ENCODE results near the gene RNF183. TPM values are rescaled to one million over a fixed set of nuclear protein-coding genes. Genes with fewer than 3 reads are reported as not detected.

The RNF183 gene
- total RNA-seq, 3 donors from 2014 or later, result 0.37 TPM; not detected in 2

GRCh38 chr9:113337714-113338113 lies 34.5 kb upstream of the RNF183 start:
- H3K36me3 Mint-ChIP-seq (ENCODE audit: insufficient read depth), result no peaks in the 10 kb centered on the region
- DNase-seq (no peak), ATAC-seq (no peak)
- no peaks in the 10 kb centered on the region for H3K27me3 Mint-ChIP-seq (ENCODE audit: low read depth)
- peaks cover 20% of the 10 kb centered on the region for H3K4me1 Mint-ChIP-seq (ENCODE audit: low read depth)
- no peaks in the 10 kb centered on the region for H3K9me3 Mint-ChIP-seq
- H3K4me3 Mint-ChIP-seq, result no peak overlapping the region

DNA sequence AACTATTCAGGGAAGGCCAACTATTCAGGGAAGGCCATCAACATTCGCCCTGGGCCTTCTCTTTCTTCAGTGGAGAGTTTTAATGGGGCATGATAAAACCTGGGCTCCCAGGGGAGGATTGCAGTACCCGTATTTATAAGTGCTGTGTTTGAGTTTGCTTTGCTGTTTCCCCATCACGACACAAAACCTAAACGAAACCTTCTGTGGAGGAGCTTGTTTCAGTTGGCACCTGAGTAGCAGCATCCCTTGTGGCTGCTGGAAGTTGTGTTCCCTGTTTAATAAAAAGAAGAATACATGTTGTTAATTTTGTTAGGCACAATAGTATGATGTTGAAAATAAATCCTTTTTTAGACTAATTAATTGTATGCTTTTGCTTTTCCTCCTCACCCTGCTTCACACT lies 28.6 kb upstream of the RNF183 start:
- no peaks in the 10 kb centered on the region for H3K36me3 Mint-ChIP-seq (ENCODE audit: insufficient read depth)

DNA sequence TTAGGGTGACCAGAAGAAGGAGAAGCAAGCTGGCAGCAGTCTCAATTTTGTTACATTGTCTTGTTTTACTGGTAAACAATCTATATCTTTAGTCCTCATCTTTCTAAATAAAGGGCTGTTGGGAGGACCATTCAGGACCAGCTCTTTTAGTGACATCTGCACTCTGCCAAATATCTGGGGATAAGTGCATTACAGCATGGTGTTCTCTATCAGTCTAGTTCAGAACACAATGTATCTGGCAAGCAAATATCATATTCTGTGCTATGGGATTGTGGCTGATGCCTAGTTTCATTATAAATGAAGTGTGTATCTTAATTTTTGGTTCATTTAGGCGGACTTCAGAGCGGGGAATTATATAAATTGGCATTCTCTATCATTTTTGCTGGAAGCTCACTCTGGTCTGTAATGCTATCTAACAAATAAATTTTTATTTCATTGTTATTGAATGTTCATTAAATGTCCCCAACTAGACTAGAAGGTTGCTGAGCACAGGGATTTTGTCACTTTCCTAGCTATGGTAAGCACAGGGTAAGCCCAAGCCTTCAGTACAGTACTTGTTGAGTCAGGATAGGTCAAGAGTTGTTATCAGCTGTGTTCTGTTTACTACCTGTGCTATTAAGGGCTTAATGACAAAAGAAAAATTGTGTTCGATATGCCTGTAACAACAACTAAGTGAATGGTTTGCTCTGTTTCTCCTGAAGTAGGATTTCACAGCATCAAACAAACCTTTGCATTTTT lies 25.0 kb upstream of the RNF183 start:
- Mint-ChIP-seq H3K9me3 (no peaks in the 10 kb centered on the region), H3K4me3 (no peak overlapping the region), H3K4me1 (ENCODE audit: low read depth) (no peaks in the 10 kb centered on the region), H3K36me3 (ENCODE audit: insufficient read depth) (no peaks in the 10 kb centered on the region), H3K27me3 (ENCODE audit: low read depth) (no peaks in the 10 kb centered on the region)
- no peak for ATAC-seq
- no peak for DNase-seq

More for the DNA sequence above, 28.6 kb upstream of the RNF183 start:
- no peaks in the 10 kb centered on the region for H3K9me3 Mint-ChIP-seq
- ATAC-seq (no peak), DNase-seq (no peak)
- no peak overlapping the region for H3K4me3 Mint-ChIP-seq
- no peaks in the 10 kb centered on the region for H3K4me1 Mint-ChIP-seq (ENCODE audit: low read depth)
- no peaks in the 10 kb centered on the region for H3K27me3 Mint-ChIP-seq (ENCODE audit: low read depth)

DNA sequence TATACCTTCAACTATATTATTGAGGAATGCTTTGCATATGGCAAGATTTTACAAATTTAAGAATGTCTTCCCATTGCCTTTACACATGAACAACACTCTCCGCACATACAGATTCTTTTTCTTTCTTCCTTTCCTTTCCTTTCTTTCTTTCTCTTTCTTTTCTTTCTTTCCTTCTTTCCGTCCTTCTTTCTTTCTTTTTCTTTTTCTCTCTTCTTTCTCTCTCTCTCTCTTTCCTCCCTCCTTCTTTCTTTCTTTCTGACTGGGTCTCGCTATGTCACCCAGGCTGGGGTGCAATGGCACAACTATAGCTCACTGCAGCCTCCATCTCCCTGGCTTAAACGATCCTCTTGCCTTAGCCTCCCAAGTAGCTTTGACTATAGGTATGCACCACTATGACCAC lies 23.1 kb upstream of the RNF183 start:
- DNase-seq (no peak), ATAC-seq (no peak)
- Mint-ChIP-seq H3K36me3 (ENCODE audit: insufficient read depth) (no peaks in the 10 kb centered on the region), H3K4me3 (no peak overlapping the region), H3K4me1 (ENCODE audit: low read depth) (no peaks in the 10 kb centered on the region), H3K27me3 (ENCODE audit: low read depth) (no peaks in the 10 kb centered on the region), H3K9me3 (no peaks in the 10 kb centered on the region)

- Mint-ChIP-seq H3K4me3 (no peak overlapping the region), H3K9me3 (no peaks in the 10 kb centered on the region), H3K4me1 (ENCODE audit: low read depth) (no peaks in the 10 kb centered on the region), H3K36me3 (ENCODE audit: insufficient read depth) (no peaks in the 10 kb centered on the region), H3K27me3 (ENCODE audit: low read depth) (no peaks in the 10 kb centered on the region)
- DNase-seq (no peak), ATAC-seq (no peak)
Observed at GRCh38 chr9:113322671-113323070, 19.5 kb upstream of the RNF183 start.

GRCh38 chr9:113320051-113320450 lies 16.9 kb upstream of the RNF183 start:
- Mint-ChIP-seq H3K9me3 (no peaks in the 10 kb centered on the region), H3K4me1 (ENCODE audit: low read depth) (no peaks in the 10 kb centered on the region), H3K36me3 (ENCODE audit: insufficient read depth) (no peaks in the 10 kb centered on the region), H3K4me3 (no peak overlapping the region), H3K27me3 (ENCODE audit: low read depth) (peaks cover 7% of the 10 kb centered on the region)
- no peak for ATAC-seq
- no peak for DNase-seq

- H3K36me3 Mint-ChIP-seq (ENCODE audit: insufficient read depth), result no peaks in the 10 kb centered on the region
- peaks cover 9% of the 10 kb centered on the region for H3K27me3 Mint-ChIP-seq (ENCODE audit: low read depth)
- H3K9me3 Mint-ChIP-seq, result no peaks in the 10 kb centered on the region
- H3K4me3 Mint-ChIP-seq, result no peak overlapping the region
- ATAC-seq (no peak), DNase-seq (no peak)
- no peaks in the 10 kb centered on the region for H3K4me1 Mint-ChIP-seq (ENCODE audit: low read depth)
Observed at GRCh38 chr9:113319054-113319453, 15.9 kb upstream of the RNF183 start.

- no peaks in the 10 kb centered on the region for H3K9me3 Mint-ChIP-seq
- ATAC-seq (no peak), DNase-seq (no peak)
- no peaks in the 10 kb centered on the region for H3K4me1 Mint-ChIP-seq (ENCODE audit: low read depth)
- peaks cover 9% of the 10 kb centered on the region for H3K27me3 Mint-ChIP-seq (ENCODE audit: low read depth)
- no peak overlapping the region for H3K4me3 Mint-ChIP-seq
- no peaks in the 10 kb centered on the region for H3K36me3 Mint-ChIP-seq (ENCODE audit: insufficient read depth)
Observed at GRCh38 chr9:113317777-113318176, 14.6 kb upstream of the RNF183 start.

- DNase-seq, result no peak
- Mint-ChIP-seq H3K4me3 (no peak overlapping the region), H3K36me3 (ENCODE audit: insufficient read depth) (no peaks in the 10 kb centered on the region), H3K9me3 (no peaks in the 10 kb centered on the region), H3K4me1 (ENCODE audit: low read depth) (no peaks in the 10 kb centered on the region), H3K27me3 (ENCODE audit: low read depth) (peaks cover 9% of the 10 kb centered on the region)
- no peak for ATAC-seq
Observed at GRCh38 chr9:113316030-113316429, 12.9 kb upstream of the RNF183 start.

DNA sequence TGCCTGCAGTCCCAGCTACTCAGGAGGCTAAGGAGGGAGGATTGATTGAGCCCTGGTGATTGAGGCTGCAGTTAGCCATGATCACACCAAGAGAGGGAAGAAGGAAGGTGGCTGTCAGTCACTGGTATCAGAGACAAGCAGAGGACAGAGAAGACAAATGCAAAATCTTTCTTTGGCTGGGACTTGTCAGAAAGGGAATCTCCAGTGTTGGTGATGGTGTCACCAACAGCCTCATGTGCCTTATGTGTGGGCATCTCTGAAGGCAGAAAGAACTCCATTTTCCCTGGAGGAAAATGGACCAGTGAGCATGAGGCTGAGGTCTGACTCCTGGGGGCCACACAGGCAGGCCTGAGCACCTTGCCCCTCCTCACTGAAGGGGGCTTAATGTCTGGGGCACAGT lies 12.1 kb upstream of the RNF183 start:
- Mint-ChIP-seq H3K4me3 (no peak overlapping the region), H3K36me3 (ENCODE audit: insufficient read depth) (no peaks in the 10 kb centered on the region), H3K27me3 (ENCODE audit: low read depth) (peaks cover 9% of the 10 kb centered on the region), H3K9me3 (no peaks in the 10 kb centered on the region), H3K4me1 (ENCODE audit: low read depth) (no peaks in the 10 kb centered on the region)
- no peak for ATAC-seq
- no peak for DNase-seq

DNA sequence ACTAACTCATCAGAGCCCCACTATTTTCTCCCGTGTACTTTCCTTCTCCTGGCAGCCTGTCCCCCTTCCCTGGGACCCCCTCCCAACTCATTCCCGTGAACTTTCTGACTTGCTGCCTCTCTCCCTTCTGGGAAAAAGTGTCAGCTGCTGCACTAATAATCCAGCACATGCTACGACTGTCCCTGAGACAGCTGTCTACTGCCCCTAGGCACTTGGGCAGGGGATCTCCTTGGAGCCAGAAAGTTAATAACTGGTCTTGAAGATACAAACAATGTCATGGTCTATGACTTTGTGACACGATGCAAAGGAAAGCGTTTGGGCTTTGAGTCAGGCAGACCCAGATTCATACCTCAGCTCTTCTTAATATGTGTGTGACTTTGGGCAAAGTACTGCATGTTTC lies 10.1 kb upstream of the RNF183 start:
- DNase-seq (no peak), ATAC-seq (no peak)
- H3K36me3 Mint-ChIP-seq (ENCODE audit: insufficient read depth), result no peaks in the 10 kb centered on the region
- H3K27me3 Mint-ChIP-seq (ENCODE audit: low read depth), result peaks cover 9% of the 10 kb centered on the region
- H3K9me3 Mint-ChIP-seq, result no peaks in the 10 kb centered on the region
- H3K4me3 Mint-ChIP-seq, result no peak overlapping the region
- no peaks in the 10 kb centered on the region for H3K4me1 Mint-ChIP-seq (ENCODE audit: low read depth)

- H3K36me3 Mint-ChIP-seq (ENCODE audit: insufficient read depth), result no peaks in the 10 kb centered on the region
- H3K9me3 Mint-ChIP-seq, result no peaks in the 10 kb centered on the region
- H3K27me3 Mint-ChIP-seq (ENCODE audit: low read depth), result peaks cover 7% of the 10 kb centered on the region
- ATAC-seq (no peak), DNase-seq (no peak)
- no peaks in the 10 kb centered on the region for H3K4me1 Mint-ChIP-seq (ENCODE audit: low read depth)
- no peak overlapping the region for H3K4me3 Mint-ChIP-seq
Observed at GRCh38 chr9:113311961-113312360, 8.8 kb upstream of the RNF183 start.

GRCh38 chr9:113310538-113310937 lies 7.4 kb upstream of the RNF183 start:
- no peak for ATAC-seq
- no peak for DNase-seq
- H3K4me1 Mint-ChIP-seq (ENCODE audit: low read depth), result no peaks in the 10 kb centered on the region
- no peaks in the 10 kb centered on the region for H3K36me3 Mint-ChIP-seq (ENCODE audit: insufficient read depth)
- no peak overlapping the region for H3K4me3 Mint-ChIP-seq
- peaks cover 3% of the 10 kb centered on the region for H3K27me3 Mint-ChIP-seq (ENCODE audit: low read depth)
- H3K9me3 Mint-ChIP-seq, result no peaks in the 10 kb centered on the region

- H3K4me1 Mint-ChIP-seq (ENCODE audit: low read depth), result no peaks in the 10 kb centered on the region
- H3K9me3 Mint-ChIP-seq, result no peaks in the 10 kb centered on the region
- peaks cover 3% of the 10 kb centered on the region for H3K27me3 Mint-ChIP-seq (ENCODE audit: low read depth)
- no peak overlapping the region for H3K4me3 Mint-ChIP-seq
- DNase-seq (no peak), ATAC-seq (no peak)
- H3K36me3 Mint-ChIP-seq (ENCODE audit: insufficient read depth), result no peaks in the 10 kb centered on the region
Observed at GRCh38 chr9:113309204-113309813, 6.1 kb upstream of the RNF183 start.

DNA sequence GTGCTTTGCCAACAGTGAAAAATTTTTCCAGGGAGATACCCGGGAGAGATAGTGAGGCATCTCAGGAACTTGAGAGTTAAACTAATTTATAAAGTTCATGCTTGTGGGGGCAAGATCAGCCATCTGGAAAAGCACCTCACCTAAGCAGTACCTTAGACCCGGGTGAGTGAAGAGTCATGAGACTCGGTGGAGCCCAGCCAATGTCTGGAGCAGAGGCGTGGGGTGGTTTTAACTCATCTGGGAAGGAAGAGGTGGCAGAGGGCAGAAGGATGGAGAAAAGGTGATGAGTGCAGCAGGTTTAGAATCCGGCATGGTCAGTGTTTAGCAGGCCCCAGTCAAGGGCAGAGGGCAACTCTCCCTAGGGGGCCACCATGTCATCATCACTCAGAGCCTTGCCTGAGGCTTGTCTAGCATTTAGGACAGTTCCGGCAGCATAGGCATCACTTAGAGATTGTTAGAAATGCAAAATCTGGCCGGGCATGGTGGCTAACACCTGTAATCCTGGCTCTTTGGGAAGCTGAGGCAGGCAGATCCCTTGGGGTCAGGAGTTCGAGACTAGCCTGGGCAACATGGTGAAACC lies 4.3 kb upstream of the RNF183 start:
- Mint-ChIP-seq H3K27me3 (ENCODE audit: low read depth) (peaks cover 11% of the 10 kb centered on the region), H3K4me1 (ENCODE audit: low read depth) (no peaks in the 10 kb centered on the region), H3K36me3 (ENCODE audit: insufficient read depth) (no peaks in the 10 kb centered on the region), H3K9me3 (no peaks in the 10 kb centered on the region), H3K4me3 (no peak overlapping the region)
- ATAC-seq, result no peak
- DNase-seq, result no peak
